SK-N-SH (cell line): ENCODE results near the gene FAM83E. TPM values are rescaled to one million over a fixed set of nuclear protein-coding genes. Genes with fewer than 3 reads are reported as not detected.

Experiments
- CTCF ChIA-PET: fragments of 300-600, 350-600 bp; formaldehyde crosslinking; extraction: SDS; loops from one replicate; lab custom pipeline; 2021; lab: Yijun Ruan, JAX
- POLR2A ChIA-PET: fragments of 350-600 bp; sonication (Branson Sonifier 250); formaldehyde crosslinking; extraction: SDS; loops from one replicate; lab custom pipeline; 2020; ENCODE audit warnings: antibody characterized with exemption, inconsistent platforms; lab: Yijun Ruan, JAX
- DNase-seq: peaks from one replicate; pipeline ENCODE4 v3.0.0; 2012
- H2AFZ ChIP-seq: fragments of 200-600 bp; sonication (generic); 2 replicates; pipeline ENCODE4 v1.8.1; 2016; ENCODE audit warnings: antibody characterized with exemption, mild to moderate bottlenecking, low read depth
- H3F3A ChIP-seq: fragments of 200-600 bp; sonication (generic); replicated peaks from 2 replicates; pipeline ENCODE3; 2016; ENCODE audit warnings: antibody characterized with exemption, mild to moderate bottlenecking; ENCODE audit not compliant: insufficient read depth
- H3K27ac ChIP-seq, 2 experiments: fragments of 200-500 bp in 1 of 2; fragments of 200-600 bp in 1 of 2; sonication (Bioruptor generic) in 1 of 2; sonication (generic), shearing (Covaris generic) in 1 of 2; 2 replicates each; pipeline versions ENCODE4 v1.5.1 to v1.6.1; 2014 to 2016; ENCODE audit warnings: low read depth in 2 of 2, inconsistent platforms in 1 of 2, low read length in 1 of 2, mild to moderate bottlenecking in 1 of 2, mixed read lengths in 1 of 2
- H3K27me3 ChIP-seq: fragments of 200-600 bp; sonication (generic), shearing (Covaris generic); 2 replicates; pipeline ENCODE4 v1.6.1; 2016; ENCODE audit warnings: mixed run types; ENCODE audit not compliant: insufficient read depth
- H3K36me3 ChIP-seq, 2 experiments: fragments of 200-500 bp in 1 of 2; fragments of 200-600 bp in 1 of 2; sonication (Bioruptor generic) in 1 of 2; sonication (generic) in 1 of 2; replicated peaks in 1 of 2; 2 replicates each; pipeline versions ENCODE3 to v1.5.1; 2014 to 2016; ENCODE audit warnings: low read length in 1 of 2, mild to moderate bottlenecking in 1 of 2; ENCODE audit not compliant: insufficient read depth in 2 of 2, control insufficient read depth in 1 of 2
- H3K4me1 ChIP-seq, 2 experiments: fragments of 200-500 bp in 1 of 2; fragments of 200-600 bp in 1 of 2; sonication (Bioruptor generic) in 1 of 2; sonication (generic), shearing (Covaris generic) in 1 of 2; 2 replicates each; pipeline versions ENCODE4 v1.5.1 to v1.6.1; 2014 to 2016; ENCODE audit warnings: low read depth in 1 of 2, low read length in 1 of 2, mixed run types in 1 of 2; ENCODE audit not compliant: insufficient read depth in 2 of 2, control insufficient read depth in 1 of 2
- H3K4me2 ChIP-seq: fragments of 200-600 bp; sonication (generic), shearing (Covaris generic); 2 replicates; pipeline ENCODE4 v1.6.1; 2017; ENCODE audit warnings: mixed run types
- H3K4me3 ChIP-seq, 2 experiments: fragments of 200-500 bp in 1 of 2; fragments of 200-600 bp in 1 of 2; sonication (Bioruptor generic) in 1 of 2; sonication (generic), shearing (Covaris generic) in 1 of 2; 2 replicates each; pipeline versions ENCODE4 v1.5.1 to v1.8.1; 2014 to 2016; ENCODE audit warnings: low read depth in 2 of 2, inconsistent platforms in 1 of 2, low read length in 1 of 2, mild to moderate bottlenecking in 1 of 2, mixed read lengths in 1 of 2, moderate library complexity in 1 of 2
- H3K79me2 ChIP-seq: fragments of 200-600 bp; sonication (generic); 2 replicates; pipeline ENCODE4 v1.8.1; 2017; ENCODE audit warnings: mild to moderate bottlenecking; ENCODE audit not compliant: insufficient read depth
- H3K9ac ChIP-seq: fragments of 200-600 bp; sonication (generic); 2 replicates; pipeline ENCODE4 v1.6.1; 2017; ENCODE audit warnings: mixed run types
- H3K9me2 ChIP-seq: fragments of 200-600 bp; sonication (generic); 2 replicates; pipeline ENCODE4 v1.6.1; 2017; ENCODE audit warnings: mixed run types
- H3K9me3 ChIP-seq: fragments of 200-600 bp; sonication (generic); 2 replicates; pipeline ENCODE4 v1.6.1; 2017; ENCODE audit warnings: mixed run types, mild to moderate bottlenecking, moderate library complexity
- H4K20me1 ChIP-seq: fragments of 200-600 bp; sonication (generic); 2 replicates; pipeline ENCODE4 v1.6.1; 2017; ENCODE audit warnings: mild to moderate bottlenecking, mixed run types; ENCODE audit not compliant: insufficient read depth
- CHD2 ChIP-seq: fragments of 150-350 bp; IDR thresholded peaks from 2 replicates; pipeline ENCODE4 v1.6.1; 2018; ENCODE audit warnings: low read length; ENCODE audit not compliant: partially characterized antibody
- ELF1 ChIP-seq: IDR thresholded peaks from 2 replicates; pipeline ENCODE4 v1.4.0; 2012
- FOSL2 ChIP-seq: IDR thresholded peaks from 2 replicates; pipeline ENCODE4 v1.4.0; 2012; ENCODE audit warnings: low read depth, mild to moderate bottlenecking, moderate library complexity, borderline replicate concordance
- FOXJ3 ChIP-seq: sonication (generic); formaldehyde crosslinking; IDR thresholded peaks from 2 replicates; pipeline ENCODE4 v1.5.1; 2020; ENCODE audit warnings: mild to moderate bottlenecking, missing genetic modification reagents
- GATA2 ChIP-seq: sonication (generic); formaldehyde crosslinking; IDR thresholded peaks from 2 replicates; pipeline ENCODE4 v1.5.0; 2020; ENCODE audit warnings: mild to moderate bottlenecking, missing genetic modification reagents
- MXI1 ChIP-seq: IDR thresholded peaks from 2 replicates; pipeline ENCODE4 v1.6.1; 2012; ENCODE audit warnings: mild to moderate bottlenecking, low read depth, low read length, improper control_type of control experiment
- NFIC ChIP-seq: IDR thresholded peaks from 2 replicates; pipeline ENCODE4 v1.4.0; 2012; ENCODE audit warnings: borderline replicate concordance
- PBX3 ChIP-seq: IDR thresholded peaks from 2 replicates; pipeline ENCODE4; 2012
- POLR2AphosphoS5 ChIP-seq: IDR thresholded peaks from 2 replicates; pipeline ENCODE4 v1.6.1; 2012; ENCODE audit warnings: low read depth, low read length
- REST ChIP-seq: IDR thresholded peaks from 2 replicates; pipeline ENCODE4 v1.6.1; 2012; ENCODE audit warnings: mild to moderate bottlenecking, low read depth, low read length, moderate library complexity
- USF2 ChIP-seq: fragments of 150-350 bp; IDR thresholded peaks from 2 replicates; pipeline ENCODE4 v1.6.1; 2017; ENCODE audit warnings: antibody characterized with exemption, low read length, low read depth, borderline replicate concordance
- ZBTB33 ChIP-seq: IDR thresholded peaks from 2 replicates; pipeline ENCODE4 v1.4.0; 2012; ENCODE audit warnings: low read depth, borderline replicate concordance
- WGBS: methylation state at CpG from one replicate; pipeline ENCODE4 v1.1.6; 2017; ENCODE audit warnings: low lambda C conversion rate; 5-methylcytosine and 5-hydroxymethylcytosine counted together
- polyA plus RNA-seq, 3 experiments: library from polyadenylated mRNA; depleted of rRNA; stranded (reverse); fragments of >200 nt; gene quantifications; 2 replicates each; pipeline ENCODE4 v1.2.3, GENCODE V29; 2012

Gene FAM83E
- polyA plus RNA-seq, 1 of the 3 experiments (the other 2 are of a cell fraction): 0.44 TPM

GRCh38 chr19:48613852-48614435, 932 bp downstream of the FAM83E start:
- Histone ChIP-seq H4K20me1 (peaks cover 39% of the 10 kb centered on the region), H3K4me3 (no peak overlapping the region), H3K4me2 (no peak overlapping the region), H3K9ac (no peak overlapping the region), H3K79me2 (peaks cover 30% of the 10 kb centered on the region), H3F3A (peaks cover 41% of the 10 kb centered on the region), H3K27me3 (no peaks in the 10 kb centered on the region), H3K36me3 (peaks cover 28 to 33% of the 10 kb centered on the region in 2 experiments), H2AFZ (no peak overlapping the region), H3K9me2 (no peaks in the 10 kb centered on the region), H3K9me3 (no peaks in the 10 kb centered on the region), H3K4me1 (peaks cover 11 to 34% of the 10 kb centered on the region in 2 experiments; a peak in 3 of 4 replicates), H3K27ac (peak overlapping the region in 1 of 2 experiments; percentile 40; a peak in 2 of 4 replicates)
- POLR2A ChIA-PET: interaction anchor here (0.6 to 1.9 kb wide), 7 partner anchors 9 to 273 kb away, joined by 3 to 5 read pairs (median 3); no protein-coding TSS in a partner anchor
- 76% methylated on average over 13 of the region's 13 CpGs for WGBS
- TF ChIP-seq MXI1: peak; percentile 42; the same call in 1 of the 2 replicates
- TF ChIP-seq ZBTB33: peak; percentile 19; the same call in 1 of the 2 replicates
- TF ChIP-seq USF2: no peak
- no peak for TF ChIP-seq REST
- TF ChIP-seq NFIC: no peak
- TF ChIP-seq PBX3: 0 out of 2 replicates have a peak, but pooled peaks have one; percentile 27
- no peak for TF ChIP-seq CHD2
- no peak for TF ChIP-seq ELF1
- no peak for TF ChIP-seq GATA2 (CRISPR knock-in tag)
- no peak for TF ChIP-seq FOXJ3 (CRISPR knock-in tag)
- no peak; the same call in 1 of the 2 replicates for TF ChIP-seq FOSL2
- peak; percentile 6; the same call in 1 of the 2 replicates for TF ChIP-seq POLR2AphosphoS5
- DNase-seq: no peak
- CTCF ChIA-PET: interaction anchor here (0.6 to 8.0 kb wide), 4 partner anchors 24 to 343 kb away, joined by 3 to 72 read pairs (median 3); no protein-coding TSS in a partner anchor
